GM23338 (cell line): Measurements from ENCODE around the gene NFIC. TPM values are rescaled to one million over a fixed set of nuclear protein-coding genes. Genes with fewer than 3 reads are reported as not detected.

Source experiments
- ATAC-seq: fragments of 200-7000 bp; cut with Tn5 transposase; 3 replicates; pipeline ENCODE4 v1.9.1; 2020
- DNase-seq: peaks from one replicate; pipeline ENCODE4 v3.0.0-alpha.2; 2015; ENCODE audit warnings: low spot score
- H2AFZ ChIP-seq: fragments of 200-600 bp; sonication (generic); 2 replicates; pipeline ENCODE4 v1.8.0; 2016; ENCODE audit warnings: antibody characterized with exemption, mild to moderate bottlenecking, moderate library complexity
- H3F3A ChIP-seq: fragments of 200-600 bp; sonication (generic); replicated peaks from 2 replicates; pipeline ENCODE4 v1.8.0; 2017; ENCODE audit warnings: antibody characterized with exemption, mixed run types, low read depth
- H3K27ac ChIP-seq: fragments of 200-600 bp; sonication (generic); 2 replicates; pipeline ENCODE4 v1.6.1; 2016; ENCODE audit warnings: low read depth
- H3K27me3 ChIP-seq: fragments of 200-600 bp; sonication (generic); 2 replicates; pipeline ENCODE4 v1.8.0; 2016; ENCODE audit warnings: mild to moderate bottlenecking, mixed run types, moderate library complexity; ENCODE audit not compliant: insufficient read depth
- H3K36me3 ChIP-seq: fragments of 200-600 bp; sonication (generic); 2 replicates; pipeline ENCODE4 v1.8.0; 2016; ENCODE audit warnings: mild to moderate bottlenecking; ENCODE audit not compliant: insufficient read depth
- H3K4me1 ChIP-seq: fragments of 200-600 bp; sonication (generic); 2 replicates; pipeline ENCODE4 v1.8.0; 2016; ENCODE audit warnings: mild to moderate bottlenecking, moderate library complexity; ENCODE audit not compliant: insufficient read depth
- H3K4me2 ChIP-seq: fragments of 200-600 bp; sonication (generic); 2 replicates; pipeline ENCODE4 v1.7.1; 2017; ENCODE audit warnings: mixed run types
- H3K4me3 ChIP-seq: fragments of 200-600 bp; sonication (generic); 2 replicates; pipeline ENCODE4 v1.6.1; 2016; ENCODE audit warnings: mixed run types
- H3K79me2 ChIP-seq: fragments of 200-600 bp; sonication (generic); replicated peaks from 2 replicates; pipeline ENCODE4 v1.8.0; 2017; ENCODE audit warnings: mild to moderate bottlenecking; ENCODE audit not compliant: insufficient read depth
- H3K9me2 ChIP-seq: fragments of 200-600 bp; sonication (generic); 2 replicates; pipeline ENCODE4 v1.8.0; 2017; ENCODE audit not compliant: insufficient read depth
- H4K20me1 ChIP-seq: fragments of 200-600 bp; sonication (generic); replicated peaks from 2 replicates; pipeline ENCODE4 v1.8.0; 2017; ENCODE audit warnings: mild to moderate bottlenecking; ENCODE audit not compliant: insufficient read depth
- H3K27ac Mint-ChIP-seq: 2 replicates; pipeline ENCODE4 v1.8.0; 2020; ENCODE audit warnings: inconsistent platforms, mild to moderate bottlenecking, moderate library complexity, mixed read lengths
- H3K27me3 Mint-ChIP-seq: 3 replicates; pipeline ENCODE4 v1.8.0; 2022; ENCODE audit warnings: low read depth, mild to moderate bottlenecking, moderate library complexity, mixed read lengths, inconsistent platforms; ENCODE audit not compliant: insufficient read depth, poor library complexity
- H3K36me3 Mint-ChIP-seq: 3 replicates; pipeline ENCODE4 v1.8.0; 2021; ENCODE audit warnings: low read depth, mild to moderate bottlenecking, inconsistent platforms, moderate library complexity, mixed read lengths
- H3K4me1 Mint-ChIP-seq: 3 replicates; pipeline ENCODE4 v1.8.0; 2020; ENCODE audit warnings: mild to moderate bottlenecking, inconsistent platforms, mixed read lengths
- H3K4me3 Mint-ChIP-seq: 3 replicates; pipeline ENCODE4 v1.8.0; 2021; ENCODE audit warnings: moderate library complexity, mild to moderate bottlenecking, inconsistent platforms, mixed read lengths
- H3K9me3 Mint-ChIP-seq: 3 replicates; pipeline ENCODE4 v1.8.0; 2020; ENCODE audit warnings: moderate library complexity, mild to moderate bottlenecking, inconsistent platforms, mixed read lengths
- CREB1 ChIP-seq: fragments of 250-450 bp; sonication (Bioruptor Pico); IDR thresholded peaks from 2 replicates; pipeline ENCODE4 v1.5.0; 2020; ENCODE audit warnings: low read depth, mild to moderate bottlenecking, moderate library complexity
- ETS1 ChIP-seq: IDR thresholded peaks from 2 replicates; pipeline ENCODE4 v1.6.1; 2016; ENCODE audit warnings: antibody characterized with exemption
- EZH2 ChIP-seq: fragments of 200-600 bp; sonication (generic); IDR thresholded peaks from one replicate; pipeline ENCODE4 v1.8.0; 2017; ENCODE audit warnings: antibody characterized with exemption, mild to moderate bottlenecking, low read depth; ENCODE audit not compliant: unreplicated experiment
- EZH2phosphoT487 ChIP-seq: fragments of 200-600 bp; sonication (generic); IDR thresholded peaks from one replicate; pipeline ENCODE4 v1.8.1; 2018; ENCODE audit warnings: antibody characterized with exemption; ENCODE audit not compliant: unreplicated experiment
- NANOG ChIP-seq: IDR thresholded peaks from 2 replicates; pipeline ENCODE4 v1.6.1; 2016; ENCODE audit warnings: antibody characterized with exemption, borderline replicate concordance
- POLR2AphosphoS5 ChIP-seq: IDR thresholded peaks from 2 replicates; pipeline ENCODE4 v1.6.1; 2016; ENCODE audit warnings: antibody characterized with exemption, low read depth
- ZNF114 ChIP-seq: fragments of 250-450 bp; sonication (Bioruptor Pico); IDR thresholded peaks from 2 replicates; pipeline ENCODE4 v1.5.0; 2020; ENCODE audit warnings: mild to moderate bottlenecking, moderate library complexity
- ZNF331 ChIP-seq: fragments of 250-450 bp; sonication (Bioruptor Pico); IDR thresholded peaks from 2 replicates; pipeline ENCODE4 v1.5.0; 2020; ENCODE audit warnings: low read depth, mild to moderate bottlenecking, moderate library complexity
- ZNF462 ChIP-seq: fragments of 250-450 bp; sonication (Bioruptor Pico); IDR thresholded peaks from 2 replicates; pipeline ENCODE4 v1.5.0; 2020; ENCODE audit warnings: mild to moderate bottlenecking, moderate library complexity
- polyA plus RNA-seq: library from polyadenylated mRNA; unstranded; fragments of >200 nt; fragmentation: Nextera tagmentation; extraction: Ambion mirVana; gene quantifications from 2 replicates; pipeline ENCODE4 v1.2.1, GENCODE V29; 2016
- total RNA-seq: library from RNA; depleted of rRNA; stranded (reverse); fragments of >200 nt; shearing (Covaris generic); gene quantifications from 2 replicates; pipeline ENCODE4 v1.2.3, GENCODE V29; 2014
- TF ChIP-seq, protein P1 (sequence below): IDR thresholded peaks from one replicate; pipeline ENCODE4 v1.6.1; 2018; ENCODE audit warnings: antibody characterized with exemption; ENCODE audit not compliant: unreplicated experiment
- TF ChIP-seq, protein P2 (sequence below), 2 experiments: fragments of 200-600 bp in 1 of 2; sonication (generic) in 1 of 2; conservative IDR thresholded peaks; 2 replicates each; pipeline versions ENCODE4 v1.5.1 to v1.6.1; 2016 to 2017; ENCODE audit warnings: antibody characterized with exemption in 2 of 2, low read depth in 2 of 2, mild to moderate bottlenecking in 2 of 2, moderate library complexity in 1 of 2

The NFIC gene
- total and polyA plus RNA-seq, 2 experiments from 2014 or later: 1.3 to 5.3 TPM

GRCh38 chr19:3514930-3515329 lies 148.5 kb downstream of the NFIC start (continued):
- TF ChIP-seq CREB1 (CRISPR knock-in tag) (no peak), ZNF114 (no peak), EZH2 (no peak), POLR2AphosphoS5 (no peak), EZH2phosphoT487 (no peak), NANOG (no peak), ETS1 (no peak)
- TF ChIP-seq, protein P1, sequence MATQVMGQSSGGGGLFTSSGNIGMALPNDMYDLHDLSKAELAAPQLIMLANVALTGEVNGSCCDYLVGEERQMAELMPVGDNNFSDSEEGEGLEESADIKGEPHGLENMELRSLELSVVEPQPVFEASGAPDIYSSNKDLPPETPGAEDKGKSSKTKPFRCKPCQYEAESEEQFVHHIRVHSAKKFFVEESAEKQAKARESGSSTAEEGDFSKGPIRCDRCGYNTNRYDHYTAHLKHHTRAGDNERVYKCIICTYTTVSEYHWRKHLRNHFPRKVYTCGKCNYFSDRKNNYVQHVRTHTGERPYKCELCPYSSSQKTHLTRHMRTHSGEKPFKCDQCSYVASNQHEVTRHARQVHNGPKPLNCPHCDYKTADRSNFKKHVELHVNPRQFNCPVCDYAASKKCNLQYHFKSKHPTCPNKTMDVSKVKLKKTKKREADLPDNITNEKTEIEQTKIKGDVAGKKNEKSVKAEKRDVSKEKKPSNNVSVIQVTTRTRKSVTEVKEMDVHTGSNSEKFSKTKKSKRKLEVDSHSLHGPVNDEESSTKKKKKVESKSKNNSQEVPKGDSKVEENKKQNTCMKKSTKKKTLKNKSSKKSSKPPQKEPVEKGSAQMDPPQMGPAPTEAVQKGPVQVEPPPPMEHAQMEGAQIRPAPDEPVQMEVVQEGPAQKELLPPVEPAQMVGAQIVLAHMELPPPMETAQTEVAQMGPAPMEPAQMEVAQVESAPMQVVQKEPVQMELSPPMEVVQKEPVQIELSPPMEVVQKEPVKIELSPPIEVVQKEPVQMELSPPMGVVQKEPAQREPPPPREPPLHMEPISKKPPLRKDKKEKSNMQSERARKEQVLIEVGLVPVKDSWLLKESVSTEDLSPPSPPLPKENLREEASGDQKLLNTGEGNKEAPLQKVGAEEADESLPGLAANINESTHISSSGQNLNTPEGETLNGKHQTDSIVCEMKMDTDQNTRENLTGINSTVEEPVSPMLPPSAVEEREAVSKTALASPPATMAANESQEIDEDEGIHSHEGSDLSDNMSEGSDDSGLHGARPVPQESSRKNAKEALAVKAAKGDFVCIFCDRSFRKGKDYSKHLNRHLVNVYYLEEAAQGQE: no peak
- TF ChIP-seq, protein P2, sequence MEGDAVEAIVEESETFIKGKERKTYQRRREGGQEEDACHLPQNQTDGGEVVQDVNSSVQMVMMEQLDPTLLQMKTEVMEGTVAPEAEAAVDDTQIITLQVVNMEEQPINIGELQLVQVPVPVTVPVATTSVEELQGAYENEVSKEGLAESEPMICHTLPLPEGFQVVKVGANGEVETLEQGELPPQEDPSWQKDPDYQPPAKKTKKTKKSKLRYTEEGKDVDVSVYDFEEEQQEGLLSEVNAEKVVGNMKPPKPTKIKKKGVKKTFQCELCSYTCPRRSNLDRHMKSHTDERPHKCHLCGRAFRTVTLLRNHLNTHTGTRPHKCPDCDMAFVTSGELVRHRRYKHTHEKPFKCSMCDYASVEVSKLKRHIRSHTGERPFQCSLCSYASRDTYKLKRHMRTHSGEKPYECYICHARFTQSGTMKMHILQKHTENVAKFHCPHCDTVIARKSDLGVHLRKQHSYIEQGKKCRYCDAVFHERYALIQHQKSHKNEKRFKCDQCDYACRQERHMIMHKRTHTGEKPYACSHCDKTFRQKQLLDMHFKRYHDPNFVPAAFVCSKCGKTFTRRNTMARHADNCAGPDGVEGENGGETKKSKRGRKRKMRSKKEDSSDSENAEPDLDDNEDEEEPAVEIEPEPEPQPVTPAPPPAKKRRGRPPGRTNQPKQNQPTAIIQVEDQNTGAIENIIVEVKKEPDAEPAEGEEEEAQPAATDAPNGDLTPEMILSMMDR (conservative IDR thresholded peaks at IDR 0.05; ENCODE audit: low read depth in 2 of 2): no peak

- H3K27ac Mint-ChIP-seq: peak overlapping the region; percentile 67
- H3K27ac ChIP-seq: 0 out of 2 replicates have a peak overlapping the region, but pooled peaks have one; percentile 55
- DNase-seq: no peak
- TF ChIP-seq NANOG (no peak), ETS1 (no peak), ZNF462 (CRISPR knock-in tag) (no peak), POLR2AphosphoS5 (no peak), ZNF331 (CRISPR knock-in tag) (no peak)
These were observed 149.6 kb downstream of the NFIC start for GRCh38 chr19:3515891-3516422.

More at GRCh38 chr19:3515891-3516422, 149.6 kb downstream of the NFIC start:
- no peaks in the 10 kb centered on the region; the same call in 2 of the 3 replicates for H3K9me3 Mint-ChIP-seq
- Histone ChIP-seq H3K9me2 (no peaks in the 10 kb centered on the region), H3K4me1 (peaks cover 29% of the 10 kb centered on the region), H3K36me3 (no peaks in the 10 kb centered on the region), H3K79me2 (peaks cover 64% of the 10 kb centered on the region), H4K20me1 (peaks cover 3% of the 10 kb centered on the region; the same call in 1 of the 2 replicates), H3K4me2 (0 out of 2 replicates have a peak overlapping the region, but pooled peaks have one; percentile 14), H3K27me3 (no peaks in the 10 kb centered on the region), H3K4me3 (no peak overlapping the region), H3F3A (no peaks in the 10 kb centered on the region), H2AFZ (no peak overlapping the region)
- peaks cover 2% of the 10 kb centered on the region for H3K36me3 Mint-ChIP-seq
- no peak overlapping the region; the same call in 2 of the 3 replicates for H3K4me3 Mint-ChIP-seq
- no peak for ATAC-seq
- peaks cover 12% of the 10 kb centered on the region for H3K27me3 Mint-ChIP-seq
- peaks cover 40% of the 10 kb centered on the region for H3K4me1 Mint-ChIP-seq
